Common myeloid progenitor, CD34-positive (primary cell): ENCODE data around the gene GRK6.

ENCODE experiments used
- CTCF ChIA-PET: fragments of 350-600 bp; sonication (Branson Sonifier 250); formaldehyde crosslinking; loops from one replicate; lab custom pipeline; 2021; ENCODE audit warnings: antibody characterized with exemption; lab: Charles Lee
- POLR2A ChIA-PET: fragments of 350-600 bp; sonication (Branson Sonifier 250); formaldehyde crosslinking; loops from one replicate; lab custom pipeline; 2021; ENCODE audit warnings: antibody characterized with exemption; lab: Charles Lee
- DNase-seq, 3 donors: peaks; one replicate each; pipeline versions ENCODE4 v3.0.0 to v3.0.0-alpha.2; 2013
- H3K27ac ChIP-seq, 2 experiments: 1 replicate in 1 of 2; 2 replicates in 1 of 2; pipeline ENCODE4 v1.7.0; 2013; ENCODE audit warnings: inconsistent platforms in 2 of 2, low read length in 2 of 2, mild to moderate bottlenecking in 2 of 2, low read depth in 1 of 2, moderate library complexity in 1 of 2; ENCODE audit not compliant: severe bottlenecking in 2 of 2, insufficient read depth in 1 of 2, poor library complexity in 1 of 2
- H3K27me3 ChIP-seq, 5 experiments: replicated peaks in 2 of 5; 1 replicate in 3 of 5; 2 replicates in 2 of 5; pipeline versions ENCODE4 v1.6.1 to v1.7.0; 2013; ENCODE audit warnings: low read length in 4 of 5, mild to moderate bottlenecking in 2 of 5, moderate library complexity in 2 of 5, inconsistent platforms in 1 of 5; ENCODE audit not compliant: insufficient read depth in 5 of 5, control insufficient read depth in 4 of 5
- H3K36me3 ChIP-seq, 4 experiments: 1 replicate in 2 of 4; 2 replicates in 2 of 4; pipeline versions ENCODE4 v1.6.1 to v1.7.0; 2013; ENCODE audit warnings: low read length in 3 of 4, control low read depth in 1 of 4, mild to moderate bottlenecking in 1 of 4; ENCODE audit not compliant: control insufficient read depth in 4 of 4, insufficient read depth in 4 of 4
- H3K4me1 ChIP-seq, 4 experiments: 1 replicate in 3 of 4; 2 replicates in 1 of 4; pipeline versions ENCODE4 v1.6.1 to v1.7.1; 2013; ENCODE audit warnings: low read length in 3 of 4, mild to moderate bottlenecking in 3 of 4, control low read depth in 1 of 4, inconsistent platforms in 1 of 4, moderate library complexity in 1 of 4; ENCODE audit not compliant: control insufficient read depth in 4 of 4, insufficient read depth in 4 of 4; ENCODE audit errors: control extremely low read depth in 1 of 4
- H3K4me3 ChIP-seq, 7 experiments: 1 replicate in 4 of 7; 2 replicates in 3 of 7; pipeline versions ENCODE4 v1.5.1 to v1.7.0; 2013; ENCODE audit warnings: mild to moderate bottlenecking in 7 of 7, low read length in 6 of 7, moderate library complexity in 6 of 7, inconsistent platforms in 2 of 7, low read depth in 2 of 7, control low read depth in 1 of 7; ENCODE audit not compliant: insufficient read depth in 4 of 7, control insufficient read depth in 1 of 7; ENCODE audit errors: extremely low read depth in 1 of 7
- H3K9me3 ChIP-seq, 5 experiments: 1 replicate in 4 of 5; 2 replicates in 1 of 5; pipeline versions ENCODE4 v1.6.1 to v1.7.1; 2013; ENCODE audit warnings: low read length in 4 of 5, mild to moderate bottlenecking in 2 of 5, inconsistent platforms in 1 of 5, low read depth in 1 of 5, moderate library complexity in 1 of 5; ENCODE audit not compliant: control insufficient read depth in 4 of 5, insufficient read depth in 2 of 5; ENCODE audit errors: control extremely low read depth in 1 of 5
- WGBS: methylation state at CpG from one replicate; pipeline ENCODE4 v1.1.5; 2013; ENCODE audit not compliant: insufficient coverage; 5-methylcytosine and 5-hydroxymethylcytosine counted together

The GRK6 gene

GRCh38 chr5:177425196-177425800 is 1.2 kb upstream of the GRK6 start:
- WGBS, result 47% methylated on average over 11 of the region's 13 CpGs
- peaks cover 0 to 7% (median 2%) of the 10 kb centered on the region in 4 experiments for H3K36me3 ChIP-seq
- peaks cover 13 to 47% (median 43%) of the 10 kb centered on the region in 4 experiments for H3K4me1 ChIP-seq
- H3K27ac ChIP-seq, result peak overlapping the region in 1 of 2 experiments; percentile 87
- ChIA-PET CTCF (interaction anchor here (0.7 to 23.4 kb wide), 4 partner anchors 17 to 121 kb away, joined by 3 to 387 read pairs (median 180); partner anchors contain the start of genes F12, PFN3 and PRR7), POLR2A (interaction anchor here (0.6 to 1.3 kb wide), 2 partner anchors 21 to 23 kb away, joined by 3 read pairs; no protein-coding TSS in a partner anchor)
- no peaks in the 10 kb centered on the region for H3K27me3 ChIP-seq
- no peaks in the 10 kb centered on the region for H3K9me3 ChIP-seq
- no peak for DNase-seq
- H3K4me3 ChIP-seq, result peak overlapping the region; percentile 59 to 79 (median 71)

- peak; percentile 100 for DNase-seq
- POLR2A ChIA-PET, result interaction anchor here (0.6 to 3.9 kb wide), 6 partner anchors 8 to 23 kb away, joined by 3 to 19 read pairs (median 3); no protein-coding TSS in a partner anchor
- H3K4me1 ChIP-seq, result peaks cover 13 to 54% (median 50%) of the 10 kb centered on the region in 4 experiments
- H3K4me3 ChIP-seq, result peak overlapping the region; percentile 59 to 79 (median 71)
- H3K36me3 ChIP-seq, result peaks cover 0 to 14% (median 4%) of the 10 kb centered on the region in 4 experiments
- H3K27ac ChIP-seq, result peak overlapping the region; percentile 68 to 87
- WGBS, result 0% methylated on average over 26 of the region's 52 CpGs
- no peaks in the 10 kb centered on the region for H3K27me3 ChIP-seq
- H3K9me3 ChIP-seq, result no peaks in the 10 kb centered on the region
- CTCF ChIA-PET, result interaction anchor here (0.7 to 23.4 kb wide), 5 partner anchors 18 to 120 kb away, joined by 3 to 387 read pairs (median 22); partner anchors contain the start of genes F12, LMAN2, PFN3 and PRR7
Observed at GRCh38 chr5:177425801-177426565, 493 bp upstream of the GRK6 start.

GRCh38 chr5:177427211-177427822 is 841 bp downstream of the GRK6 start:
- Histone ChIP-seq H3K4me3 (peak overlapping the region; percentile 58 to 89 (median 79)), H3K36me3 (peaks cover 0 to 27% (median 8%) of the 10 kb centered on the region in 4 experiments), H3K9me3 (no peaks in the 10 kb centered on the region), H3K27me3 (no peaks in the 10 kb centered on the region), H3K4me1 (peaks cover 14 to 67% (median 63%) of the 10 kb centered on the region in 4 experiments), H3K27ac (peak overlapping the region; percentile 65 to 92)
- no peak for DNase-seq
- CTCF ChIA-PET, result interaction anchor here (1.0 to 23.4 kb wide), 6 partner anchors 10 to 75 kb away, joined by 3 to 387 read pairs (median 14); partner anchors contain the start of genes F12, LMAN2, PFN3 and PRR7
- POLR2A ChIA-PET, result interaction anchor here (0.6 to 3.9 kb wide), 3 partner anchors 13 to 24 kb away, joined by 3 to 19 read pairs (median 3); no protein-coding TSS in a partner anchor
- under 1% methylated on average over 9 of the region's 11 CpGs for WGBS

GRCh38 chr5:177427919-177428573 is 1.6 kb downstream of the GRK6 start:
- H3K9me3 ChIP-seq, result no peaks in the 10 kb centered on the region
- no peaks in the 10 kb centered on the region for H3K27me3 ChIP-seq
- CTCF ChIA-PET, result interaction anchor here (1.0 to 23.4 kb wide), 7 partner anchors 9 to 108 kb away, joined by 3 to 387 read pairs (median 7); partner anchors contain the start of genes F12, LMAN2, PFN3 and PRR7
- POLR2A ChIA-PET, result interaction anchor here (3.9 kb wide), 1 partner anchor 24 kb away, joined by 19 read pairs; no protein-coding TSS in a partner anchor
- peaks cover 0 to 35% (median 16%) of the 10 kb centered on the region in 4 experiments for H3K36me3 ChIP-seq
- peaks cover 14 to 75% (median 70%) of the 10 kb centered on the region in 4 experiments for H3K4me1 ChIP-seq
- peak overlapping the region; percentile 65 to 92 for H3K27ac ChIP-seq
- WGBS, result 25% methylated on average over 11 of the region's 11 CpGs
- peak; percentile 42 to 72 (median 64) for DNase-seq
- H3K4me3 ChIP-seq, result peak overlapping the region in 6 of 7 experiments; percentile 61 to 89 (median 80)

- Histone ChIP-seq H3K4me3 (peak overlapping the region in 5 of 7 experiments; percentile 28 to 89 (median 82)), H3K27me3 (no peaks in the 10 kb centered on the region), H3K27ac (peak overlapping the region; percentile 65 to 92), H3K36me3 (peaks cover 0 to 41% (median 22%) of the 10 kb centered on the region in 4 experiments), H3K9me3 (no peaks in the 10 kb centered on the region), H3K4me1 (peaks cover 14 to 76% (median 70%) of the 10 kb centered on the region in 4 experiments)
- POLR2A ChIA-PET, result interaction anchor here (0.9 to 3.9 kb wide), 3 partner anchors 11 to 25 kb away, joined by 4 to 19 read pairs (median 8); no protein-coding TSS in a partner anchor
- DNase-seq, result no peak
- WGBS, result 62% methylated on average over 5 of the region's 10 CpGs
- CTCF ChIA-PET, result interaction anchor here (1.1 to 23.4 kb wide), 6 partner anchors 9 to 110 kb away, joined by 3 to 387 read pairs (median 14); partner anchors contain the start of genes F12, PFN3 and PRR7
Observed at GRCh38 chr5:177428574-177429217, 2.2 kb downstream of the GRK6 start.
